Measurements from ENCODE around the gene ECM2.

The ECM2 gene

DNA sequence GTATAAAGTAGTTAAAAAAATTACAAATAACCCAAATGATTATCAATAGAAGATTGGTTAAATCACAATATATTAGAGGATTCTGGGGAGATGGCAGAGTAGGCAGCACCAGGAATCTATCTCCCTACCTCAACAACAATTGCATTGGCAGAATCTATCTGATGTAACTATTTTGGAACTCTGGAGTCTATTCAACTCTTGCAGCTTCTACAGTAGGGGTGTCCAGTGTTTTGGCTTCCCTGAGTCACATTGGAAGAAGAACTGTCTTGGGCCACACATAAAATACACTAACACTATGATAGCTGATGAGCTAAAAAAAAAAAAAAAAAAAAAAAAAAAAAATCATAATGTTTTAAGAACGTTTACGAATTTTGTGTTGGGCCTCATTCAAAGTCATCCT lies 29.2 kb upstream of the ECM2 start:
- no peaks in the 10 kb centered on the region for H3K27me3 ChIP-seq (ENCODE audit: low read length)
- H3K79me2 ChIP-seq (ENCODE audit: insufficient read depth, low read length) = no peaks in the 10 kb centered on the region
- H3K9me2 ChIP-seq (replicated peaks; ENCODE audit: insufficient read depth, low read length) = no peaks in the 10 kb centered on the region
- no peak overlapping the region for H3K4me2 ChIP-seq (ENCODE audit: low read depth, low read length, poor library complexity, severe bottlenecking)
- H3F3A ChIP-seq (ENCODE audit: insufficient read depth) = no peaks in the 10 kb centered on the region
- H2AFZ ChIP-seq (ENCODE audit: low read depth, low read length, severe bottlenecking) = no peak overlapping the region
- TF ChIP-seq, protein P1, sequence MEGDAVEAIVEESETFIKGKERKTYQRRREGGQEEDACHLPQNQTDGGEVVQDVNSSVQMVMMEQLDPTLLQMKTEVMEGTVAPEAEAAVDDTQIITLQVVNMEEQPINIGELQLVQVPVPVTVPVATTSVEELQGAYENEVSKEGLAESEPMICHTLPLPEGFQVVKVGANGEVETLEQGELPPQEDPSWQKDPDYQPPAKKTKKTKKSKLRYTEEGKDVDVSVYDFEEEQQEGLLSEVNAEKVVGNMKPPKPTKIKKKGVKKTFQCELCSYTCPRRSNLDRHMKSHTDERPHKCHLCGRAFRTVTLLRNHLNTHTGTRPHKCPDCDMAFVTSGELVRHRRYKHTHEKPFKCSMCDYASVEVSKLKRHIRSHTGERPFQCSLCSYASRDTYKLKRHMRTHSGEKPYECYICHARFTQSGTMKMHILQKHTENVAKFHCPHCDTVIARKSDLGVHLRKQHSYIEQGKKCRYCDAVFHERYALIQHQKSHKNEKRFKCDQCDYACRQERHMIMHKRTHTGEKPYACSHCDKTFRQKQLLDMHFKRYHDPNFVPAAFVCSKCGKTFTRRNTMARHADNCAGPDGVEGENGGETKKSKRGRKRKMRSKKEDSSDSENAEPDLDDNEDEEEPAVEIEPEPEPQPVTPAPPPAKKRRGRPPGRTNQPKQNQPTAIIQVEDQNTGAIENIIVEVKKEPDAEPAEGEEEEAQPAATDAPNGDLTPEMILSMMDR (IDR thresholded peaks at IDR 0.05; ENCODE audit: insufficient read depth, low read length, poor library complexity, severe bottlenecking) = no peak
- no peak for TF ChIP-seq EZH2phosphoT487 (conservative IDR thresholded peaks at IDR 0.05; ENCODE audit: low read length)
- no peaks in the 10 kb centered on the region for H3K9me3 ChIP-seq (ENCODE audit: insufficient read depth, low read length)
- no peak overlapping the region for H3K9ac ChIP-seq (ENCODE audit: low read length)
- no peaks in the 10 kb centered on the region for H4K20me1 ChIP-seq (ENCODE audit: low read depth, low read length)
- H3K36me3 ChIP-seq (ENCODE audit: low read length) = peaks cover 4% of the 10 kb centered on the region; the same call in 1 of the 2 replicates
- no peak overlapping the region for H3K27ac ChIP-seq (ENCODE audit: low read depth, low read length)
- H3K4me3 ChIP-seq (ENCODE audit: insufficient read depth, low read length, poor library complexity, severe bottlenecking) = no peak overlapping the region

DNA sequence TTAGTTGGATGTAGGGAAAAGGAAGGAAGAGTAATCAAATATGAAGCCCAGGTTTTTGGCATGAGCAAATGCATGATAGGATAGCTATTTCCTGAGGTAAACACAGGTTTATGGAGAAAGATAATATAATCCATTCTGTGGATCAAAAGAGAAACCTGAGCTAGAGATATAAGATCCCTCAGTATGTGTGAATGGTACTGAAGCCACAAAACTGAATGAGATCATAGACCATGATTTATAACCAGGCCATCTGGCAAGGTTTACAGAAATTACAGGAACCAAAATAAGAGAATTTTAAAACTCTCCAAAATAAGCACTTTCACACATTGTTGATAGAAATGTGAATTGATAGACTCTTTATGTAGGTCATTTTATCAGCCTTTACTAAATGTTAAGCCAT lies 28.7 kb upstream of the ECM2 start:
- Histone ChIP-seq H3K4me2 (ENCODE audit: low read depth, low read length, poor library complexity, severe bottlenecking) (no peak overlapping the region), H4K20me1 (ENCODE audit: low read depth, low read length) (no peaks in the 10 kb centered on the region)

DNA sequence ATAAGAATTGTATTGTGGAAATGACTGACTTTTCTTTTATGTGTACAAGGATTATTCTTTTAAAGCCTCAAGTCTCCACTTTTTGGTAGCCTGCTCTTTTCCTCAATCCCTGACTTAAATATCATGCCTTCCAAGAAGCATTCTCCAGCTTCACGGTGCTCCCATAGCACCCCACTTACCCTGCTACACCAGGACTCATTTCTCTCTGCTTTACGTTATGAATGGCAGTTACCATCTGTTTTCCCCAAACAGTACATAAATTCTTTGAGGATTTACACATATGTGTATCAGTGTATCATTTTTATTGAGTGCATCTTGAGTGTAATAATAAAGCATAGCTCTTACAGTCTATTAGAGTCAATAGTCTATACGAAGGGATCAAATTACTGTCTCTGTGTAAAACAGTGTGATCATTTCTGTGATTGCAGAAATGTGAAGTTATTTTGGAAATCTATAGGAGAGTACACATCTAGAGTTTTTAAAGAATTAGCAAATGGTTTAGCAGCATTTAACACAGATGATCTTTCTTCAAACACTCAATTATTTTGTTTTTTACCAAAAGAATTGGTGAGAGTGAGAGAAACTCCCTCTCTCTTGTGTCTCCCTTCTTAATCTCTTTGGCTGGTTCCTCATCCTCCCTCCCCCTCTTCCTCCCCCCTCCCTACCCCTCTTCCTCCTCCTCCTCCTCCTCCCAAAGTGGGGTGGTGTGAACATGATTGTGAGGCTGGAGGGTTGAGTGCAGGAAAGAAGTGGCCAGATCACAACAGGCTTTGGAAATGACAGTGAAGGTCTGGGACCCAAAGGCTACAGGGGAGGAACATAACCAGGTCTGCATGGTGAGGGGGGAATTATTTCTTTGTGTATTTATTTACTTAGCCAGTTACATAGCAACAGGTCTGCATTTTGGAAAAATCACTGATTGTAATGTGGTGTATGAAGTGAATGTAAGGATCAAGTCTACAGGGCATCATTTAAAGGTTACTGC lies 27.6 kb upstream of the ECM2 start:
- no peak overlapping the region for H2AFZ ChIP-seq (ENCODE audit: low read depth, low read length, severe bottlenecking)
- H3F3A ChIP-seq (ENCODE audit: insufficient read depth) = no peaks in the 10 kb centered on the region
- peaks cover 4% of the 10 kb centered on the region; the same call in 1 of the 2 replicates for H3K36me3 ChIP-seq (ENCODE audit: low read length)
- TF ChIP-seq, protein P1 (IDR thresholded peaks at IDR 0.05; ENCODE audit: insufficient read depth, low read length, poor library complexity, severe bottlenecking) = no peak
- TF ChIP-seq EZH2phosphoT487 (conservative IDR thresholded peaks at IDR 0.05; ENCODE audit: low read length) = no peak
- no peaks in the 10 kb centered on the region for H3K9me3 ChIP-seq (ENCODE audit: insufficient read depth, low read length)
- H3K79me2 ChIP-seq (ENCODE audit: insufficient read depth, low read length) = no peaks in the 10 kb centered on the region
- H3K9me2 ChIP-seq (replicated peaks; ENCODE audit: insufficient read depth, low read length) = no peaks in the 10 kb centered on the region
- no peaks in the 10 kb centered on the region for H3K27me3 ChIP-seq (ENCODE audit: low read length)
- H3K4me3 ChIP-seq (ENCODE audit: insufficient read depth, low read length, poor library complexity, severe bottlenecking) = no peak overlapping the region
- no peaks in the 10 kb centered on the region for H4K20me1 ChIP-seq (ENCODE audit: low read depth, low read length)
- no peak overlapping the region for H3K9ac ChIP-seq (ENCODE audit: low read length)
- H3K27ac ChIP-seq (ENCODE audit: low read depth, low read length) = no peak overlapping the region
- H3K4me2 ChIP-seq (ENCODE audit: low read depth, low read length, poor library complexity, severe bottlenecking) = no peak overlapping the region

More for the DNA sequence above, 28.7 kb upstream of the ECM2 start:
- Histone ChIP-seq H3K36me3 (ENCODE audit: low read length) (peaks cover 4% of the 10 kb centered on the region; the same call in 1 of the 2 replicates), H3K9me2 (replicated peaks; ENCODE audit: insufficient read depth, low read length) (no peaks in the 10 kb centered on the region), H3K9ac (ENCODE audit: low read length) (no peak overlapping the region), H3K79me2 (ENCODE audit: insufficient read depth, low read length) (no peaks in the 10 kb centered on the region), H3K9me3 (ENCODE audit: insufficient read depth, low read length) (no peaks in the 10 kb centered on the region), H3F3A (ENCODE audit: insufficient read depth) (no peaks in the 10 kb centered on the region), H2AFZ (ENCODE audit: low read depth, low read length, severe bottlenecking) (no peak overlapping the region), H3K4me3 (ENCODE audit: insufficient read depth, low read length, poor library complexity, severe bottlenecking) (no peak overlapping the region), H3K27ac (ENCODE audit: low read depth, low read length) (no peak overlapping the region), H3K27me3 (ENCODE audit: low read length) (no peaks in the 10 kb centered on the region)
- TF ChIP-seq EZH2phosphoT487 (conservative IDR thresholded peaks at IDR 0.05; ENCODE audit: low read length) = no peak
- TF ChIP-seq, protein P1 (IDR thresholded peaks at IDR 0.05; ENCODE audit: insufficient read depth, low read length, poor library complexity, severe bottlenecking) = no peak

Measured in SU-DHL-6 (cell line).